H1 (cell line): Measurements from ENCODE around the gene KRTAP11-1. TPM values are rescaled to one million over a fixed set of nuclear protein-coding genes. Genes with fewer than 3 reads are reported as not detected.

ENCODE experiments used
- ASH2L ChIP-seq: fragments of 200-600, 300-600 bp; sonication (generic); IDR thresholded peaks from one replicate; pipeline ENCODE4 v1.7.1; 2017; ENCODE audit warnings: low read length
- CBX8 ChIP-seq: fragments of 300-800, 300-1000 bp; sonication (generic); IDR thresholded peaks from 2 replicates; pipeline ENCODE4 v1.7.1; 2016; ENCODE audit warnings: low read depth, low read length, borderline replicate concordance
- E2F6 ChIP-seq: IDR thresholded peaks from 2 replicates; pipeline ENCODE4 v1.6.1; 2012; ENCODE audit warnings: inconsistent platforms
- JUN ChIP-seq: IDR thresholded peaks from 2 replicates; pipeline ENCODE4 v1.6.1; 2011; ENCODE audit warnings: low read depth, mild to moderate bottlenecking, improper control_type of control experiment, low read length
- KDM5A ChIP-seq: fragments of 200-600 bp; IDR thresholded peaks from 2 replicates; pipeline ENCODE4 v1.7.1; 2012; ENCODE audit warnings: mild to moderate bottlenecking, low read length, inconsistent platforms, mixed read lengths
- polyA plus RNA-seq, 7 experiments: library from polyadenylated mRNA; depleted of rRNA in 3 of 7; stranded (reverse) in 5 of 7; unstranded in 2 of 7; fragments of >200 nt in 5 of 7; fragments of 200-250 nt in 2 of 7; gene quantifications; 1 replicate in 5 of 7; 2 replicates in 1 of 7; 4 replicates in 1 of 7; pipeline versions ENCODE4 v1.2.1 to v1.2.3, GENCODE V29; 2011 to 2013; ENCODE audit warnings: missing spikeins in 2 of 7, mixed read lengths in 2 of 7
- total RNA-seq: library from RNA; stranded (reverse); fragmentation: NEBNext Ultra II Directional; extraction: Animal tissue kit (Norgen Biotek cat#: 25700); gene quantifications from 2 replicates; pipeline ENCODE4 v1.2.1, GENCODE V29; 2021

Gene KRTAP11-1
- total and polyA plus RNA-seq, 2 of the 8 experiments (the other 6 are each of a cell fraction or from before 2014, with no cell fraction given) = not detected

- TF ChIP-seq E2F6 (no peak), KDM5A (no peak), CBX8 (no peak), ASH2L (no peak), JUN (no peak)
Measured at GRCh38 chr21:30924146-30924700, 42.8 kb upstream of the KRTAP11-1 start (continued).
